NCI-H1417 treated with DMSO at 0.1 percent for 48 hours (cell line): ENCODE measurements around the gene FSTL4.
"Not testable (repeated sequence)": the region's sequence is repeated elsewhere in the genome, so short reads cannot be mapped to it uniquely, and the experiment has no call there.

Source experiments
- DNase-seq: peaks from one replicate; lab custom pipeline; 2025; lab: John Stamatoyannopoulos, UW

Gene FSTL4

GRCh38 chr5:133552925-133553525, 59.3 kb downstream of the FSTL4 start:
- no peak for DNase-seq

- no peak for DNase-seq
These were observed 65.8 kb downstream of the FSTL4 start for GRCh38 chr5:133546500-133546899.

GRCh38 chr5:133544346-133544745, 68.0 kb downstream of the FSTL4 start:
- no peak for DNase-seq

GRCh38 chr5:133539818-133540217, 72.5 kb downstream of the FSTL4 start:
- DNase-seq = no peak

GRCh38 chr5:133538718-133539117, 73.6 kb downstream of the FSTL4 start:
- DNase-seq = no peak

GRCh38 chr5:133535241-133535929, 77.0 kb downstream of the FSTL4 start:
- DNase-seq = not testable (repeated sequence)

GRCh38 chr5:133534566-133534965, 77.8 kb downstream of the FSTL4 start:
- DNase-seq = no peak

GRCh38 chr5:133533541-133533940, 78.8 kb downstream of the FSTL4 start:
- DNase-seq = no peak

- no peak for DNase-seq
These were observed 80.7 kb downstream of the FSTL4 start for GRCh38 chr5:133531594-133531993.

- DNase-seq = no peak
These were observed 81.2 kb downstream of the FSTL4 start for GRCh38 chr5:133531178-133531577.

GRCh38 chr5:133530270-133530669, 82.1 kb downstream of the FSTL4 start:
- DNase-seq = no peak

GRCh38 chr5:133528841-133529240, 83.5 kb downstream of the FSTL4 start:
- DNase-seq = no peak

GRCh38 chr5:133527311-133527710, 85.0 kb downstream of the FSTL4 start:
- no peak for DNase-seq

GRCh38 chr5:133526368-133526767, 86.0 kb downstream of the FSTL4 start:
- DNase-seq = no peak

- no peak for DNase-seq
These were observed 87.2 kb downstream of the FSTL4 start for GRCh38 chr5:133525126-133525525.

- no peak for DNase-seq
These were observed 87.7 kb downstream of the FSTL4 start for GRCh38 chr5:133524666-133525065.

GRCh38 chr5:133523961-133524586, 88.3 kb downstream of the FSTL4 start:
- no peak for DNase-seq

- DNase-seq = no peak
These were observed 89.2 kb downstream of the FSTL4 start for GRCh38 chr5:133523013-133523658.

GRCh38 chr5:133521801-133522200, 90.5 kb downstream of the FSTL4 start:
- DNase-seq = no peak

- no peak for DNase-seq
These were observed 91.2 kb downstream of the FSTL4 start for GRCh38 chr5:133520991-133521706.

- DNase-seq = no peak
These were observed 92.3 kb downstream of the FSTL4 start for GRCh38 chr5:133520062-133520461.

- no peak for DNase-seq
These were observed 93.2 kb downstream of the FSTL4 start for GRCh38 chr5:133519191-133519590.
